Measurements from ENCODE around the gene ZDHHC7.

GRCh38 chr16:84990782-84991181 lies 20.6 kb downstream of the ZDHHC7 start:
- TF ChIP-seq ZFP30 (CRISPR knock-in tag; IDR thresholded peaks at IDR 0.05) (no peak), ARNTL (CRISPR knock-in tag; IDR thresholded peaks at IDR 0.05; ENCODE audit: borderline replicate concordance, low read depth) (no peak), ZNF565 (CRISPR knock-in tag; conservative IDR thresholded peaks at IDR 0.05; ENCODE audit: low read depth) (no peak), BACH2 (CRISPR knock-in tag; IDR thresholded peaks at IDR 0.05; ENCODE audit: borderline replicate concordance) (no peak), ZFP3 (CRISPR knock-in tag; IDR thresholded peaks at IDR 0.05) (no peak), ZNF70 (CRISPR knock-in tag; IDR thresholded peaks at IDR 0.05) (no peak), RARB (CRISPR knock-in tag; IDR thresholded peaks at IDR 0.05) (no peak)
- TF ChIP-seq, protein P1, sequence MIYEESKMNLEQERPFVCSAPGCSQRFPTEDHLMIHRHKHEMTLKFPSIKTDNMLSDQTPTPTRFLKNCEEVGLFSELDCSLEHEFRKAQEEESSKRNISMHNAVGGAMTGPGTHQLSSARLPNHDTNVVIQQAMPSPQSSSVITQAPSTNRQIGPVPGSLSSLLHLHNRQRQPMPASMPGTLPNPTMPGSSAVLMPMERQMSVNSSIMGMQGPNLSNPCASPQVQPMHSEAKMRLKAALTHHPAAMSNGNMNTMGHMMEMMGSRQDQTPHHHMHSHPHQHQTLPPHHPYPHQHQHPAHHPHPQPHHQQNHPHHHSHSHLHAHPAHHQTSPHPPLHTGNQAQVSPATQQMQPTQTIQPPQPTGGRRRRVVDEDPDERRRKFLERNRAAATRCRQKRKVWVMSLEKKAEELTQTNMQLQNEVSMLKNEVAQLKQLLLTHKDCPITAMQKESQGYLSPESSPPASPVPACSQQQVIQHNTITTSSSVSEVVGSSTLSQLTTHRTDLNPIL (CRISPR knock-in tag; IDR thresholded peaks at IDR 0.05; ENCODE audit: low read depth): no peak
